ENCODE data around the gene GDI2. TPM values are rescaled to one million over a fixed set of nuclear protein-coding genes. Genes with fewer than 3 reads are reported as not detected.
"Not testable (repeated sequence)": the region's sequence is repeated elsewhere in the genome, so short reads cannot be mapped to it uniquely, and the experiment has no call there.

Gene GDI2
- total RNA-seq, 2 experiments from 2014 or later, result 78.1 to 82.3 TPM

DNA sequence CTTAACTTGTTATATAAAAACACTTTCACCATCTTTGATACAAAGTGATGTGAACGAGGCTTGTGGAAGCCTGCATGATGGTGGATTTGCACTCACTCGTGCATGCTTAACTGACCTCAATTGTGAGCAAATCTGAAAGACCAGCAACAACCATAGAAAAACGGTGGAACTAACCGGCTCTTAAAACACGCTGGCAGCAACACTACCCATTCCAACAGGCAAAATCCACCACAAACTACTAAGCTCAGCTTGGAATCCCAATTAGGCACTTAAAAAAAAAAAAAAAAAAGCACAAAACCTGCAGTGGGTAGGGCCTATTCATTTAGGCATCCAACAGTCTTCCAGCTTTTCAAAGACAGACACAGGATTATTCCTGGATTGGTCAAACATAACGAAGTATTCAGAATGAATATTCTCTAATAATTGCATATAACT, 1.8 kb downstream of the GDI2 start:
- Histone ChIP-seq H3K36me3 (ENCODE audit: insufficient read depth, low read length) (peaks cover 10% of the 10 kb centered on the region), H3K27ac (ENCODE audit: low read depth in 1 of 2, low read length in 2 of 2) (no peak overlapping the region), H3K27me3 (ENCODE audit: control insufficient read depth in 1 of 2, insufficient read depth in 2 of 2, low read length in 2 of 2) (no peaks in the 10 kb centered on the region), H3K4me1 (ENCODE audit: insufficient read depth, low read length) (peaks cover 50% of the 10 kb centered on the region), H3K9me3 (ENCODE audit: control insufficient read depth in 1 of 2, insufficient read depth in 1 of 2, low read length in 2 of 2) (no peaks in the 10 kb centered on the region), H3K4me3 (ENCODE audit: low read length) (peak overlapping the region; percentile 74)
- CTCF ChIA-PET, result no interaction called here
- Mint-ChIP-seq H3K27me3 (no peaks in the 10 kb centered on the region), H3K4me3 (peak overlapping the region; percentile 95), H3K36me3 (ENCODE audit: low read depth) (peaks cover 41% of the 10 kb centered on the region), H3K27ac (peak overlapping the region; percentile 89), H3K4me1 (ENCODE audit: low read depth) (peaks cover 71% of the 10 kb centered on the region), H3K9me3 (no peaks in the 10 kb centered on the region)
- TF ChIP-seq, protein P1, sequence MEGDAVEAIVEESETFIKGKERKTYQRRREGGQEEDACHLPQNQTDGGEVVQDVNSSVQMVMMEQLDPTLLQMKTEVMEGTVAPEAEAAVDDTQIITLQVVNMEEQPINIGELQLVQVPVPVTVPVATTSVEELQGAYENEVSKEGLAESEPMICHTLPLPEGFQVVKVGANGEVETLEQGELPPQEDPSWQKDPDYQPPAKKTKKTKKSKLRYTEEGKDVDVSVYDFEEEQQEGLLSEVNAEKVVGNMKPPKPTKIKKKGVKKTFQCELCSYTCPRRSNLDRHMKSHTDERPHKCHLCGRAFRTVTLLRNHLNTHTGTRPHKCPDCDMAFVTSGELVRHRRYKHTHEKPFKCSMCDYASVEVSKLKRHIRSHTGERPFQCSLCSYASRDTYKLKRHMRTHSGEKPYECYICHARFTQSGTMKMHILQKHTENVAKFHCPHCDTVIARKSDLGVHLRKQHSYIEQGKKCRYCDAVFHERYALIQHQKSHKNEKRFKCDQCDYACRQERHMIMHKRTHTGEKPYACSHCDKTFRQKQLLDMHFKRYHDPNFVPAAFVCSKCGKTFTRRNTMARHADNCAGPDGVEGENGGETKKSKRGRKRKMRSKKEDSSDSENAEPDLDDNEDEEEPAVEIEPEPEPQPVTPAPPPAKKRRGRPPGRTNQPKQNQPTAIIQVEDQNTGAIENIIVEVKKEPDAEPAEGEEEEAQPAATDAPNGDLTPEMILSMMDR (IDR thresholded peaks at IDR 0.05), result no peak
- intact Hi-C loops (cut with DNase I, micrococcal nuclease), result loop anchor here in 1 of 2 experiments (5.0 kb wide), 1 partner anchor 34 kb away; no protein-coding TSS in a partner anchor
- POLR2A ChIA-PET, result interaction anchor here (0.5 to 2.6 kb wide), 8 partner anchors 19 to 743 kb away, joined by 3 to 18 read pairs (median 3); partner anchors contain the start of genes ANKRD16 and FBH1
- ATAC-seq (ENCODE audit: poor library complexity) (no peak), DNase-seq (peak in 1 of 14 experiments; percentile 30)

DNA sequence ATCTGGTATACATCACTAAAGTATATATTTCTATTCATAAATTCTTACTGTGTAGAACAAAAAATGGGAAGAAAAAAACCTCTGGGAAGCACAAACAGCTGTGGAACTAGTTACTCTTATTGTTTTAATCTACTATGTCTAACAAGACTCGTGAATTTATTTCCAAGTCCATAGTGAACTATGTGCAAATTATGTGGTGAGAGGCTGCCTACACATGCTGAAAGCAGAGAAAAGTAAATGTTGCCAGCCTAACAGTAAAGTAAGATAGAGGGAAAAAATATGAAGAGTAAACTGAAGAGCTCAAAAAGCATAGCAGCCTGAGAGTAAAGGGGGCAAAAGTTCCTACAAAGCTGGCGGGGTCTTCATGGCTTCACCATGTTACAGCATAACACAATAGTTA, 3.0 kb downstream of the GDI2 start:
- H3K9me3 ChIP-seq (ENCODE audit: control insufficient read depth in 1 of 2, insufficient read depth in 1 of 2, low read length in 2 of 2), result no peaks in the 10 kb centered on the region
- Mint-ChIP-seq H3K27me3 (no peaks in the 10 kb centered on the region), H3K4me1 (ENCODE audit: low read depth) (peaks cover 79% of the 10 kb centered on the region), H3K9me3 (no peaks in the 10 kb centered on the region), H3K27ac (peak overlapping the region; percentile 89), H3K4me3 (peak overlapping the region; percentile 95), H3K36me3 (ENCODE audit: low read depth) (peaks cover 49% of the 10 kb centered on the region)
- peak overlapping the region; percentile 74 for H3K4me3 ChIP-seq (ENCODE audit: low read length)
- H3K4me1 ChIP-seq (ENCODE audit: insufficient read depth, low read length), result peaks cover 47% of the 10 kb centered on the region
- DNase-seq (no peak), ATAC-seq (ENCODE audit: poor library complexity) (no peak)
- intact Hi-C loops (cut with DNase I, micrococcal nuclease), result loop anchor here in 1 of 2 experiments (5.0 kb wide), 1 partner anchor 33 kb away; no protein-coding TSS in a partner anchor
- H3K27me3 ChIP-seq (ENCODE audit: control insufficient read depth in 1 of 2, insufficient read depth in 2 of 2, low read length in 2 of 2), result no peaks in the 10 kb centered on the region
- ChIA-PET CTCF (interaction anchor here (0.6 to 0.9 kb wide), 2 partner anchors 16 to 24 kb away, joined by 3 read pairs; no protein-coding TSS in a partner anchor), POLR2A (interaction anchor here (0.8 to 2.6 kb wide), 5 partner anchors 18 to 118 kb away, joined by 3 to 18 read pairs (median 3); partner anchors contain the start of genes ANKRD16 and FBH1)
- TF ChIP-seq, protein P1 (IDR thresholded peaks at IDR 0.05), result no peak
- H3K27ac ChIP-seq (ENCODE audit: low read depth in 1 of 2, low read length in 2 of 2), result peak overlapping the region in 1 of 2 donors; percentile 39
- H3K36me3 ChIP-seq (ENCODE audit: insufficient read depth, low read length), result peaks cover 16% of the 10 kb centered on the region

DNA sequence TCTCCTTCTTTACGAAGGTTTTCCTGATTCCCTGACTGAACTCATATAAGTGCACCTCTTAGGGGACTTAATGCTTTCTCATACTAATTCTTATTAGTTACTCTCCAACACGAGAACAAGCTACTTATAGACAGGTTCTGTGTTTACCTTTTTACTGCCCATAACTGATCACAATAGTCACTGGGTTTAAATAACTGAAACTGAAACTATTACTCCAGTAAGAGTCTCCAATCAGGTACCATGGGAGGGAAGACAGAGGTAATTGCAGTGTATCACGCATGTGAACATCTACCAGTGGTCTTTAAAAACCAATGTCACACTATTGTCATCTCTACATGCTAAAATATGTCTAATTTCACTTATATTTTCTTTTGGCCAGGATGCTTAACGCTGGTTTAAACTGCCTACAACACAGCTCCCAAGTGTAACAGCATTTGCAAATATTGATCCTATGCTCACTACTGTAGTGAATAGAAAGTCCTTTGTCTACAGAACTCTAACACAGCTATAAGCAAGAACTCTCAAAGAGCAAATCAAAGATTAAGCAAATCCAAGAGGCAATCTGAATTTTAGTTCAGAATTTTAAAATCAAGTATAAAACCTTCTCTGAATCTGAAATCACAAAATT, 3.6 kb downstream of the GDI2 start:
- Histone ChIP-seq H3K27ac (ENCODE audit: low read depth in 1 of 2, low read length in 2 of 2) (peak overlapping the region in 1 of 2 donors; percentile 39), H3K9me3 (ENCODE audit: control insufficient read depth in 1 of 2, insufficient read depth in 1 of 2, low read length in 2 of 2) (no peaks in the 10 kb centered on the region), H3K4me3 (ENCODE audit: low read length) (peak overlapping the region; percentile 36), H3K36me3 (ENCODE audit: insufficient read depth, low read length) (peaks cover 16% of the 10 kb centered on the region), H3K4me1 (ENCODE audit: insufficient read depth, low read length) (peaks cover 45% of the 10 kb centered on the region), H3K27me3 (ENCODE audit: control insufficient read depth in 1 of 2, insufficient read depth in 2 of 2, low read length in 2 of 2) (no peaks in the 10 kb centered on the region)
- DNase-seq (peak in 3 of 14 experiments; percentile 41 to 58 (median 43)), ATAC-seq (ENCODE audit: poor library complexity) (no peak)
- H3K4me1 Mint-ChIP-seq (ENCODE audit: low read depth), result peaks cover 73% of the 10 kb centered on the region
- ChIA-PET POLR2A (interaction anchor here (0.6 to 2.6 kb wide), 6 partner anchors 23 to 118 kb away, joined by 3 to 18 read pairs (median 3); partner anchors contain the start of genes ANKRD16 and FBH1), CTCF (interaction anchor here (0.6 to 1.1 kb wide), 3 partner anchors 19 to 117 kb away, joined by 3 to 6 read pairs (median 3); no protein-coding TSS in a partner anchor)
- peak overlapping the region; percentile 95 for H3K4me3 Mint-ChIP-seq
- H3K27ac Mint-ChIP-seq, result peak overlapping the region; percentile 89
- H3K36me3 Mint-ChIP-seq (ENCODE audit: low read depth), result peaks cover 49% of the 10 kb centered on the region
- intact Hi-C loops (cut with DNase I, micrococcal nuclease), result loop anchor here in 1 of 2 experiments (5.0 kb wide), 1 partner anchor 32 kb away; no protein-coding TSS in a partner anchor
- no peaks in the 10 kb centered on the region for H3K27me3 Mint-ChIP-seq
- TF ChIP-seq, protein P1 (IDR thresholded peaks at IDR 0.05), result no peak
- no peaks in the 10 kb centered on the region for H3K9me3 Mint-ChIP-seq

DNA sequence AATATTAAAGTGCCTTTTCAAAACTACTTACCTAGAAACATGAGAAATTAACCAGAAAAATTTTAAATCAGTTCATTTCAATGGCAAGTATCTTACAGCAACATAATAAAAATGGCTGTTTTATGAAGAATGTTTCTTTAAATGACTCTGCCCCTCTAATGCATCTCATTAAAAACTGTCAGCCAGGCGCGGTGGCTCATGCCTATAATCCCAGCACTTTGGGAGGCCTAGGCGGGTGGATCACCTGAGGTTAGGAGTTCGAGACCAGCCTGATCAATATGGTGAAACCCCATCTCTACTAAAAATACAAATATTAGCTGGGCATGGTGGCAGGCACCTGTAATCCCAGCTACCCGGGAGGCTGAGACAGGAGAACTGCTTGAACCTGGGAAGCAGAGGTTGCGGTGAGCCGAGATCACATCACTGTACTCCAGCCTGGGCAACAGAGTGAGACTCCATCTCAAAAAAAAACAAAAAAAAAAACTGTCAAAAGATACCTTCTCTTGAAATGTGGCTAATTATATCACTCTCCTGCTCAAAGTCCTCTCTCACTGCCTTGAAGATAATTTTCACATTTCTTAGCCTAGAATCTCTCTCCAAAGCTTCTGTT, 4.3 kb downstream of the GDI2 start:
- intact Hi-C loops (cut with DNase I, micrococcal nuclease); H3K9me3 Mint-ChIP-seq; DNase-seq; H3K27me3 Mint-ChIP-seq; ATAC-seq (ENCODE audit: poor library complexity); H3K9me3 ChIP-seq (ENCODE audit: control insufficient read depth in 1 of 2, insufficient read depth in 1 of 2, low read length in 2 of 2); H3K27me3 ChIP-seq (ENCODE audit: control insufficient read depth in 1 of 2, insufficient read depth in 2 of 2, low read length in 2 of 2): not testable (repeated sequence)
- Histone ChIP-seq H3K4me3 (ENCODE audit: low read length) (peak overlapping the region; percentile 36), H3K4me1 (ENCODE audit: insufficient read depth, low read length) (peaks cover 38% of the 10 kb centered on the region), H3K36me3 (ENCODE audit: insufficient read depth, low read length) (peaks cover 16% of the 10 kb centered on the region), H3K27ac (ENCODE audit: low read depth in 1 of 2, low read length in 2 of 2) (peak overlapping the region in 1 of 2 donors; percentile 39)
- H3K36me3 Mint-ChIP-seq (ENCODE audit: low read depth), result peaks cover 53% of the 10 kb centered on the region
- H3K4me1 Mint-ChIP-seq (ENCODE audit: low read depth), result peaks cover 72% of the 10 kb centered on the region
- peak overlapping the region; percentile 89 for H3K27ac Mint-ChIP-seq
- POLR2A ChIA-PET, result interaction anchor here (0.6 to 2.6 kb wide), 3 partner anchors 33 to 81 kb away, joined by 3 to 7 read pairs (median 3); partner anchors contain the start of genes ANKRD16 and FBH1
- CTCF ChIA-PET, result interaction anchor here (1.0 to 1.1 kb wide), 2 partner anchors 19 to 117 kb away, joined by 3 to 6 read pairs; no protein-coding TSS in a partner anchor
- peak overlapping the region; percentile 95 for H3K4me3 Mint-ChIP-seq

All from CD4-positive, alpha-beta T cell (primary cell).